Activated effector memory CD4-positive, alpha-beta T cell treated with Interleukin-2 at 50 U/mL for 16 hours (primary cell): Measurements from ENCODE around the gene YTHDC2.

Experiments used
- DNase-seq: peaks from one replicate; pipeline ENCODE4 v3.0.0-alpha.2; 2020

YTHDC2 gene

GRCh38 chr5:113513384-113514288 lies at the start of gene YTHDC2:
Gene YTHDC2, plus strand, starts transcription at chr5:113513694. Its CDS starts 202 bp downstream, at chr5:113513896.
- DNase-seq, result peak; percentile 80

DNA sequence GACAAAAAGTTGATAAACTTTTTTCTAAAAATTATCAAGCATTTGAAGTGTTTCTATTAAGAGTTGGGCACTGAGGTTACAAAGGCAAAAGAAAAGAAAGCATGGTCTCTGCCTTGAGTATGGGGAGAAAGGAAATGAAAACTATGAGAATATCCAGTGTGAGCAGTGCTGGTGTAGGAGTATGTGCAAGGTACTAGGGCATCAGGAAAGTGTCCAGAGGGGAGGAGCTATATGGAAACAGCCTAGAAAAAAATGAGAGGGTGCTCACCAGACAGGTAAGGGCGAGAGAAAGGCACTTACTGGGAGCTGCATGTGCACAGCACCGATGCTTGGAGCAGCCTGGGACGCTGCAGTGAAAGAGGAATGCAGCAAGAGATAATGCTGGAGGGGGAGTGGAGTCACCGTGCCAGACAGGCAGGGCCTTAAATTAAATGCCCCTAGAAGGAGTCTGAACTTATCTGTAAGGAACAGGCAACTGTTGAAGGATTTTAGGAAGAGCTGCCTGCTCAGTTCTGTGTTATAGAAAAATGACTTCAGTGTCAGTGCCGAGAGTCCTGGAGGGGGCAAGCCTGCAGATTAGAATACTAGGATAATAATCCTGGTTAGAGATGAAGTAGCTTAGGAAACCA lies 39.3 kb upstream of the YTHDC2 start:
- no peak for DNase-seq

DNA sequence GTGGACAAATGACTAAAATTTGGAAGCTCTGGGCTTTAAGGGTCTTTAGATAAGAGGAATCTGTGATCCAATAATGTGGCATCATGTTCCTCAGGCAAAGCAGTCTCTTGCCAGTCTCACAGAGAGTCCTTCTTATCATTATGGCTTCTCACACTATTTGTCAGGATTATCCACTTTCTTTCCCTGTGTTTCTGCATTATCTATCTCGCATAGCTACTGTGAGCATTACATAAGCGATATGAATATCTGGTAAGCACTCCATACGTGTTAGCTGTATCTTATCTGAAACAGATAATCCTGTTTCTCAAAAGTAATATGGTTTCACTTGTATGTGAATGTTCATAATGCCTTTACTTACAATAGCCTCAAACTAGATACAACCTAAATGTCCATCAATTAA lies 34.8 kb upstream of the YTHDC2 start:
- DNase-seq, result no peak

- DNase-seq, result no peak
Measured at GRCh38 chr5:113480243-113480642, 33.3 kb upstream of the YTHDC2 start.

DNA sequence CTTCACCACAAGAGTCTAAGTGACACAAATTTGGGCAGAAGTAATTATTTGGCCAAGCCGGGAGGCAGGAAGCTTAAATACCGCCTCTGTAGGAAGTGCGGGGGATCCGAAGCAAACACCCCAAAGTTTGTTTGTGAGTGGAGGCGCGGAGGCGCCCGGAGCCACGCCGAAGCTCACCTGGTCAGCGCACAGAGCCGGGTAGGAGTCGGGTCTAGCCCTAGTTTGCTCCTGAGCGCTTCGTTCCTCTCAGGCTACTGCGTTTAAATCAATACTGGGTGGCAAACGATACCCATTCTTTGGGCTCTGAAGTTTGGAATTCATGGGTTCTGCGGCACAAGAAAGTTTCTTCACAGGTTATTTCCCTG lies 26.1 kb upstream of the YTHDC2 start:
- no peak for DNase-seq

GRCh38 chr5:113487781-113488644 lies 25.5 kb upstream of the YTHDC2 start, which contains the start of gene MCC:
Gene MCC, minus strand, starts transcription at chr5:113488453.
- no peak for DNase-seq

DNA sequence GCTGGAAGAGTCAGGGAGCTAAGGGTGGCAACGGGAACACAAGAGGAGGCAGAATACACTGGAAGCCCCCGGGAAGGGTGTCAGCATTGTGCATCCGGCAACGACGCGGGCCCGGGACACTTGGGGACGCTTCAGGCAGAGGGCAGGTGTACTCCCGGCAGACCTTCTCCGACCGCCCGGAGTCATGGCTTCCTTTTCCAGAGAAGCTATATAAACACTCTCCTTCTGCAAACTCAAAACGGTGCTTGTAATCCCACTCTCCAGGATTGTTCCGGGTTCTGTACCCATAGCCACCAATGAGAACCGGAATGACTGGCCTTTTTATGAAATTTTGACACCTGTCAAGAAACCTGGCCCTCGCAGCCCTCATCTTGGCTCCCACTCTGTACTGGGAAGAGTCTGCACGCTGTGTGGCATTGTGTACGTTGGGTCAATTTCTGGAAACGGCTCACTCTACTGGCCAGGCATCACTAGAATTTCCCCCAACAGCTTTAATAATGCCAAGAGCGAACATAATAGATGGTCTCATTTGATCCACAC lies 24.8 kb upstream of the YTHDC2 start:
- no peak for DNase-seq

- no peak for DNase-seq
Measured at GRCh38 chr5:113489299-113489698, 24.2 kb upstream of the YTHDC2 start.

- DNase-seq, result no peak
Measured at GRCh38 chr5:113490317-113490716, 23.2 kb upstream of the YTHDC2 start.

GRCh38 chr5:113491022-113491421 lies 22.5 kb upstream of the YTHDC2 start:
- no peak for DNase-seq

DNA sequence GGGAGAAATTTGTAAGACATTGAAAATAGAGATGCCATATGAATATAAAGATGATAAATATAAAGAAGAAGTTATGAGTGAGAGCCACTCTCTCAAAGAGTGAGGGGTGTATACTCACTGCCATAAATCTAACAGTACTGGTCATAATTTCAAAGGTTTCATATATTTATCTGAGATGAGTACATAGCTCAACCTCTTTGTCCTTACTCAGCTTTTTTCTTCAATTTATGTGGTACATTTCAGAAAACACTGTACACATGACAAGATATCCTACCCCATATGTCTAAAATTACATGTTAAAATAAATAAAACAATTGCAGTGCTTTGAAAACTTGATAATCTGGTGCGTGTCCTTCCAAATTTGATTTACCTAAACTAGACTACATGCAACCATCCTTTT lies 20.0 kb upstream of the YTHDC2 start:
- DNase-seq, result no peak

GRCh38 chr5:113495422-113495841 lies 18.1 kb upstream of the YTHDC2 start:
- DNase-seq, result no peak

DNA sequence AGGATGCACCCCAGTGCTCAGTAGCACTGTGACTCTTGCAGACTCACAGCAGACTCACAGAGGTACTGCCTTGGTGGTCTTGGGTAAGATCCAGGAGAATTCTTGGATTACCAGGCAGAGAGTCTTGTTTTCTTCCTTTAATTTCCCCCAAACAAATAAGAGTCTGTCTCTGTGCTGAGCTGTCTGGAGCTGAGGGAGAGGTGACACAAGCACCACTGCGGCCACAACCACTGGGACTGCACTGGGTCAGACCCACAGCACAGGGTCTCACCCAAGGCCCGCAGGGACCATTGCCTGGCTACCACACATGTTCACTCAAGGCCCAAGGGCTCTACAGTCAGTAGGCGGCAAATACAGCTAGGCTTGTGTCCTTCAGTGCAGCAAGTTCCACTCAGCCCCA lies 11.4 kb upstream of the YTHDC2 start:
- DNase-seq, result no peak

DNA sequence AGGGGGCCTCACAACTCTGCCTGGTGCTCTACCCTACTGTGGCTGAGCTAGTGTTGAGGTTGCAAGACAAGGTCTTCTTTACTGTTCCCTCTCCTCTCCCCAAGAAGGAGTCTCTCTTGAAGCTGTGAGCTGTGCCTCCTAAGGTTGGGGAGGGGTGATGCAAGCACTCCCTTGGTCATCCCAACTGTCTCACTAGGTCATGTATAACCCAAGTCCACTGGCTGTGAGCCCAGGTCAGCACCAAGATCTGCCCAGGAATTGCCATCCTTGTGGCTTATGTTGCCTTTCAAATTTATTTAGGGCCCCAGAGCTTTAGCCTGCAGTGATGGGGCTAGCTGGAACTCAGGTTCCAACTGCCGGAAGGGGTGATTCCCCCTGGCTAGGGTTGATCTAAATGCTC lies 10.3 kb upstream of the YTHDC2 start:
- DNase-seq, result no peak

DNA sequence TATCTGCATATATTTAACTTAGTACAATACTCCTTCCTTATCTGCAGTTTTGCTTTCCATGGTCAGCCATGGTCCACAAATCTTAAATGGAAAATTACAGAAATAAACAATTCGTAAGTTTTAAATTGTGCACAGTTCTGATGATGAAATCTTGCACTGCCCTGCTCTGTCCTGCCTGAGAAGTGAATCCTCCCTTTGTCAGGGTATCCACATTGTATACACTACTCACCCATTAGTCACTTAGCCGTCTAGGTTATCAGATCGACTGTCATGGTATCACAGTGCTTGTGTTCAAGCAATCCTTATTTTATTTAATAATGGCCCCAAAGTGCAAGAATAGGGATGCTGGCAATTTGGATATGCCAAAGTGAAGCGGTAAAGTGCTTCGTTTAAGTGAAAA lies 8.3 kb upstream of the YTHDC2 start:
- no peak for DNase-seq

DNA sequence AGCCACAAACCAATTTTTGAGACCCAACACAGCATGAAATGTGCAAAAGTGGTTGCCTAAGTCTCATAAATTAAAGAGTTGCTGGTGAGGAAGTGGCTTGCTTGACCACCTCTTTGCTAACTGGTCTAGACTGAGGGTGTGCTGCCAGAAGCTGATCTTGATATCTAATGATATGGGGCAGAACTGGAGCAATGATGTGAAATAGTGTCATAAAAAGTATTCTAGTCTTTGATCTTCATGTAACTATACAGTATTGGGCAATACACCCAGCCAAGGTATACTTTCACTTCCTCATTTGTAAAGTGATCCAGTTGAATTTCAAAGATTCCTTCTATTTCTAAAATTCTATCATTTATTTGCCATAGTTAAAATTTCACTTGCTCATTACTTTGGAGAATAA lies 5.9 kb upstream of the YTHDC2 start:
- no peak for DNase-seq

DNA sequence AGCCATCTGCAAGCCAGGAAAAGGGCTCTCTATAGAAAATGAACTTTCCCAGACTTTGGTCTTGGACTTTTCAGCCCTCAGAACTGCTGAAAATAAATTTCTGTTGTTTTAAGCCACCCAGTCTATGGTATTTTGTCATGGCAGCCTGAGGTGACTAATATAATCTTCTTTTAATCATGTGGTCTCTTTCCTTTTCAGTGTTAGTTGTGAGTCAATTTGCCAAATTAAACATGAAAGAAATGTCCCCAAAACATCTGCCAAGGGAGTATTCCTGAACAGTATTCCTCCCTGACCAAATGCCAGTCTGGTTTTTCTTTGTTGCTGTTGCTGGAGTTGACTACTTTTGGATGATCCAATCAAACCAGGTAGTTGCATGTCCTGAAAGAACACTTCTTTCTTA lies 4.7 kb upstream of the YTHDC2 start:
- no peak for DNase-seq

DNA sequence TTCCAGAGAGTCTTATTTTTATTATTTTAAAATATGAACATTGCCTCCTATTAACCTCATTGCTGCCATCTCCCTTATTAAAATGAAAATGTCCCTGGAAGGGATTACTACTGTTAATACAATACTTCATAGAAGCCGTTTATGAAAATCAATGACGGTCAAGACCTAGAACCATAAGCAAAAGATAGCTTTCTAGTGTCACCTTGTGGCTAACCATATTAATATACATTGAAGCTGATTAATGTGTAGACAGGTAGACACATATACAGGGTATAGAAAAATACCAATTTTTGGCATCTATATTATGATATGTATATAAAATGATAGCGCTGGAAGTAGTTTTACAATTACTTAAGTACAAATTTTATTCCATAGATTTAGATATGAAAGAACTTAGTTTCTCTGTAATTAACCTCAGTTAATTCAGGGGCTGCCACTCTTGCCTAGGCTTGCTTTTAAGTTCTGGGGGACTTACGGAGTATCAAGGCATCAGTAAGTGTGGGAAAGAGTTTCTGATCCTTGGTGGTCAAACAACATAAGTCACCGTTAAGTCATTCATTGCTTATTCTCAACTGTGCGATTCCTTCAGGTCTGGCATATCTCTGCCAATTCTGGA lies 2.5 kb upstream of the YTHDC2 start:
- no peak for DNase-seq

- no peak for DNase-seq
Measured at GRCh38 chr5:113512341-113512740, 1.2 kb upstream of the YTHDC2 start.

- no peak for DNase-seq
Measured at GRCh38 chr5:113514289-113514635, 768 bp downstream of the YTHDC2 start.

- DNase-seq, result no peak
Measured at GRCh38 chr5:113518884-113519283, 5.4 kb downstream of the YTHDC2 start.

GRCh38 chr5:113519412-113519811 lies 5.9 kb downstream of the YTHDC2 start:
- DNase-seq, result no peak

DNA sequence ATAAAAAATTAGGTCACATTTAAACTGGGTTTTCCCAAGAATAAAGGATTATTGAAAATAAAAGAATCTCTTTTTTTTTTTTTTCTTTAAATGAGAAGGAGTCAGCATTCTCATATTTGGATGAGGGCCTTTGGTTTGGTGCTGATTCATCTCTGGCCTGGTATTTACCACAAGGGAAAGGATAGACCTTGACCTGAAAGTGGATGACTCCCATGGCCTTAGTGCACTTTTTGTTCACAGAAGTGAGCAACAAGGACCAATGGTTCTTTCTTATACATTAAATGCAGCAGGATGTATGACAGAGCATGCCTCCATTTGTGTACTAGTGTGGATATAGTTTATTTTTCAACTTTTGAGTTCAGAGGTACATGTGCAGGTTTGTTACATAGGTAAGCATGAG lies 6.9 kb downstream of the YTHDC2 start:
- no peak for DNase-seq
